OCI-LY7 (cell line): ENCODE results near the gene DNAH6. TPM values are rescaled to one million over a fixed set of nuclear protein-coding genes. Genes with fewer than 3 reads are reported as not detected.

Source experiments
- BruUV-seq: library from RNA; stranded (reverse); fragments of 400-500 nt; replicated peaks from 2 replicates; lab custom pipeline; 2021; lab: Mats Ljungman, UMichigan
- CTCF ChIA-PET: fragments of 300-600 bp; sonication (Branson Sonifier 250); formaldehyde crosslinking; loops from one replicate; lab custom pipeline; 2022; ENCODE audit warnings: antibody characterized with exemption; ENCODE audit not compliant: unreplicated experiment; lab: Charles Lee
- POLR2A ChIA-PET: fragments of 300-600 bp; sonication (Branson Sonifier 250); formaldehyde crosslinking; loops from one replicate; lab custom pipeline; 2022; ENCODE audit warnings: antibody characterized with exemption; lab: Charles Lee
- DNase-seq: peaks from one replicate; pipeline ENCODE4 v3.0.0-alpha.2; 2015; ENCODE audit warnings: low spot score
- H2AFZ ChIP-seq: fragments of 200-600 bp; sonication (generic), shearing (Covaris generic); 2 replicates; pipeline ENCODE4 v1.6.1; 2014; ENCODE audit warnings: mild to moderate bottlenecking, antibody characterized with exemption, low read length, moderate library complexity
- H3K27ac ChIP-seq: fragments of 200-600 bp; sonication (generic); 2 replicates; pipeline ENCODE4 v1.5.1; 2014; ENCODE audit warnings: mixed run types, low read depth, mild to moderate bottlenecking, moderate library complexity, low read length, inconsistent platforms; ENCODE audit not compliant: poor library complexity, severe bottlenecking
- H3K36me3 ChIP-seq: fragments of 200-600 bp; sonication (generic); 2 replicates; pipeline ENCODE4 v1.6.1; 2014; ENCODE audit warnings: mild to moderate bottlenecking, antibody characterized with exemption, low read length, moderate library complexity, mixed read lengths; ENCODE audit not compliant: insufficient read depth
- H3K4me1 ChIP-seq: fragments of 200-600 bp; sonication (generic); 2 replicates; pipeline ENCODE4 v1.5.1; 2014; ENCODE audit warnings: mild to moderate bottlenecking, low read length; ENCODE audit not compliant: insufficient read depth, poor library complexity, severe bottlenecking
- H3K4me2 ChIP-seq: fragments of 200-600 bp; sonication (generic); 2 replicates; pipeline ENCODE4 v1.6.1; 2014; ENCODE audit warnings: mild to moderate bottlenecking, low read length
- H3K4me3 ChIP-seq: fragments of 200-600 bp; sonication (generic); 2 replicates; pipeline ENCODE4 v1.5.1; 2014; ENCODE audit warnings: mild to moderate bottlenecking, low read depth, low read length; ENCODE audit not compliant: poor library complexity, severe bottlenecking
- H3K79me2 ChIP-seq: fragments of 200-600 bp; sonication (generic); 2 replicates; pipeline ENCODE4 v1.6.1; 2016; ENCODE audit warnings: low read depth, mild to moderate bottlenecking, low read length, moderate library complexity, mixed read lengths; ENCODE audit not compliant: insufficient read depth
- H3K9me2 ChIP-seq: fragments of 200-600 bp; sonication (generic); 2 replicates; pipeline ENCODE4 v1.6.1; 2016; ENCODE audit warnings: mild to moderate bottlenecking, low read length, mixed read lengths; ENCODE audit not compliant: insufficient read depth
- H3K9me3 ChIP-seq: fragments of 200-600 bp; sonication (generic); 2 replicates; pipeline ENCODE4 v1.6.1; 2014; ENCODE audit warnings: mild to moderate bottlenecking, mixed run types, low read length, mixed read lengths
- H4K20me1 ChIP-seq: fragments of 200-600 bp; sonication (generic); 2 replicates; pipeline ENCODE4 v1.6.1; 2014; ENCODE audit warnings: mild to moderate bottlenecking, antibody characterized with exemption, low read length, moderate library complexity, mixed read lengths; ENCODE audit not compliant: insufficient read depth
- EZH2phosphoT487 ChIP-seq: fragments of 200-600 bp; sonication (generic); IDR thresholded peaks from 2 replicates; pipeline ENCODE4 v1.6.1; 2018; ENCODE audit warnings: low read depth, borderline replicate concordance, mild to moderate bottlenecking, mixed run types, antibody characterized with exemption, low read length, moderate library complexity, mixed read lengths
- intact Hi-C: fragments of 100-400 bp; cut with micrococcal nuclease; formaldehyde crosslinking; loops from one replicate; pipeline ENCODE4 v1.10.0; 2022; ENCODE audit not compliant: unreplicated experiment
- total RNA-seq, 2 experiments: library from RNA; depleted of rRNA in 1 of 2; stranded (reverse); fragments of >200 nt in 1 of 2; shearing (Covaris generic) in 1 of 2; gene quantifications; 2 replicates each; pipeline ENCODE4 v1.2.3, GENCODE V29; 2014 to 2022
- TF ChIP-seq, protein P1 (sequence below): fragments of 200-600 bp; sonication (generic); conservative IDR thresholded peaks from 2 replicates; pipeline ENCODE4 v1.5.1; 2014; ENCODE audit warnings: mild to moderate bottlenecking, antibody characterized with exemption, low read length, moderate library complexity, mixed read lengths

The DNAH6 gene
- total RNA-seq, 2 experiments from 2014 or later: 0.63 to 1.6 TPM

DNA sequence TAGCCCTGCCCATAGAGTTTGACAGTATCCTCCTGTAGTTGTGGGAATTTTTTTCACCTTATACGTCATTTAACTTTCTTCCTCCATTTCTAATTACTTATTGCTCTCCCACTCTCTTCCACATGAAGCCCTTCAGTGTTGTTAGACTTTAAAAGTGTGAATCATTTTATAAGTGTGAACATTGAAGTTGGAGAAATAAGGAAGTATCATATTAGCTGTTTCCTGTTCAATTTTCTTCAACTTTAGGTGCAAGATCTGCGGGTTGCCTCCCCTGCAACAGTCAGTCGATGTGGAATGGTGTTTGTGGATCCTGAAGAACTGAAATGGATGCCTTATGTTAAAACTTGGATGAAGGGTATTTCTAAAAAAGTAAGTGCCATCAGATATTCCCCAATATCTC is 138.1 kb downstream of the DNAH6 start:
- CTCF ChIA-PET: no interaction called here
- no peaks in the 10 kb centered on the region for H3K9me3 ChIP-seq
- no peaks in the 10 kb centered on the region for H3K9me2 ChIP-seq
- H3K4me2 ChIP-seq: no peak overlapping the region
- no TSS peak for BruUV-seq
- H3K4me3 ChIP-seq: no peak overlapping the region
- no peak overlapping the region for H3K27ac ChIP-seq
- intact Hi-C loops: no loop called here
- H4K20me1 ChIP-seq: no peaks in the 10 kb centered on the region
- no peaks in the 10 kb centered on the region for H3K4me1 ChIP-seq
- no peaks in the 10 kb centered on the region for H3K36me3 ChIP-seq
- H2AFZ ChIP-seq: no peak overlapping the region
- POLR2A ChIA-PET: interaction anchor here (0.7 kb wide), 1 partner anchor 42 kb away, joined by 3 read pairs; no protein-coding TSS in a partner anchor
- H3K79me2 ChIP-seq: no peaks in the 10 kb centered on the region
- no peak for TF ChIP-seq EZH2phosphoT487
- TF ChIP-seq, protein P1, sequence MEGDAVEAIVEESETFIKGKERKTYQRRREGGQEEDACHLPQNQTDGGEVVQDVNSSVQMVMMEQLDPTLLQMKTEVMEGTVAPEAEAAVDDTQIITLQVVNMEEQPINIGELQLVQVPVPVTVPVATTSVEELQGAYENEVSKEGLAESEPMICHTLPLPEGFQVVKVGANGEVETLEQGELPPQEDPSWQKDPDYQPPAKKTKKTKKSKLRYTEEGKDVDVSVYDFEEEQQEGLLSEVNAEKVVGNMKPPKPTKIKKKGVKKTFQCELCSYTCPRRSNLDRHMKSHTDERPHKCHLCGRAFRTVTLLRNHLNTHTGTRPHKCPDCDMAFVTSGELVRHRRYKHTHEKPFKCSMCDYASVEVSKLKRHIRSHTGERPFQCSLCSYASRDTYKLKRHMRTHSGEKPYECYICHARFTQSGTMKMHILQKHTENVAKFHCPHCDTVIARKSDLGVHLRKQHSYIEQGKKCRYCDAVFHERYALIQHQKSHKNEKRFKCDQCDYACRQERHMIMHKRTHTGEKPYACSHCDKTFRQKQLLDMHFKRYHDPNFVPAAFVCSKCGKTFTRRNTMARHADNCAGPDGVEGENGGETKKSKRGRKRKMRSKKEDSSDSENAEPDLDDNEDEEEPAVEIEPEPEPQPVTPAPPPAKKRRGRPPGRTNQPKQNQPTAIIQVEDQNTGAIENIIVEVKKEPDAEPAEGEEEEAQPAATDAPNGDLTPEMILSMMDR: no peak
- DNase-seq: no peak

DNA sequence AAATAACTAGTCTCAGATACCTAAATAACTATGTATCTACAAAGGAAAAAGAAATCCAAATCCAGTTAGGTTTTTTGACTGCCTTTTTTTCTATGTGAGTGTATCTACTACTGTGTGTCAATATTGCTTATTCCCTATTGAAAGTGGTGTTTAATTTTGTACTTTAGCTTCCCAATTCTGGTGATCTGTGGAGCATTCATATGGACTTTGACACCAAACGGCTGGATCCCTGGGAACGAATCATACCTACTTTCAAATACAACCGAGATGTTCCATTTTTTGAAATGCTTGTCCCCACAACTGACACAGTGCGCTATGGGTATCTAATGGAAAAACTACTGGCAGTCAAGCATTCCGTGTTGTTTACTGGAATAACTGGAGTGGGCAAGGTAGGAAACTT is 152.8 kb downstream of the DNAH6 start:
- no TSS peak for BruUV-seq
- no peaks in the 10 kb centered on the region for H3K36me3 ChIP-seq
- H4K20me1 ChIP-seq: no peaks in the 10 kb centered on the region
- no peaks in the 10 kb centered on the region for H3K4me1 ChIP-seq
- H3K79me2 ChIP-seq: no peaks in the 10 kb centered on the region
- intact Hi-C loops: no loop called here
- ChIA-PET CTCF (no interaction called here), POLR2A (no interaction called here)
- no peak for DNase-seq
- no peak overlapping the region for H3K27ac ChIP-seq
- H3K9me2 ChIP-seq: no peaks in the 10 kb centered on the region
- H3K4me2 ChIP-seq: no peak overlapping the region
- TF ChIP-seq, protein P1: no peak
- TF ChIP-seq EZH2phosphoT487: no peak
- no peaks in the 10 kb centered on the region for H3K9me3 ChIP-seq
- H2AFZ ChIP-seq: no peak overlapping the region
- H3K4me3 ChIP-seq: no peak overlapping the region

DNA sequence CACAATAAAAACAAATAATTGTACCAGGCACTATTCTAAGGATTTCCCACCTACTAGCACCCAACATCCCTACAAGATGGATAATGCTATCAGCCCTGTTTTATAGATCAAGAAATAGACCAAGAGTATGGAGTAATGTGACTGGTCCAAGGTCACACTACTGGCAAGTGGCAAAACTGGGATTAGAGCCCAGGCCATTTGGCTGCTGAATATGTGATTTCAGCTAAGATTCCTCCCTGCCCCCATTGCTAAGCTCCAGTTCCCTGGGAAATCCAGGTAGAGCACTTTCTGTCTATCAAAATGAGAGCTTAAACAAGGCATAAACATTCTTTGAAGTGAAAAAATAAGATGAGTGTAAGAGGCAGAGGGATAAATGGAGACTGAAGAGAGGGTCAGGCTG is 157.8 kb downstream of the DNAH6 start:
- Histone ChIP-seq H3K79me2 (no peaks in the 10 kb centered on the region), H3K4me2 (no peak overlapping the region), H3K27ac (no peak overlapping the region), H2AFZ (no peak overlapping the region), H3K36me3 (no peaks in the 10 kb centered on the region), H3K4me1 (no peaks in the 10 kb centered on the region), H3K4me3 (no peak overlapping the region), H3K9me3 (no peaks in the 10 kb centered on the region), H3K9me2 (no peaks in the 10 kb centered on the region), H4K20me1 (no peaks in the 10 kb centered on the region)
- TF ChIP-seq, protein P1: no peak
- no peak for TF ChIP-seq EZH2phosphoT487
- CTCF ChIA-PET: no interaction called here
- BruUV-seq: no TSS peak
- no peak for DNase-seq
- POLR2A ChIA-PET: no interaction called here
- intact Hi-C loops: no loop called here
